Measurements from ENCODE around the gene SRBD1.

DNA sequence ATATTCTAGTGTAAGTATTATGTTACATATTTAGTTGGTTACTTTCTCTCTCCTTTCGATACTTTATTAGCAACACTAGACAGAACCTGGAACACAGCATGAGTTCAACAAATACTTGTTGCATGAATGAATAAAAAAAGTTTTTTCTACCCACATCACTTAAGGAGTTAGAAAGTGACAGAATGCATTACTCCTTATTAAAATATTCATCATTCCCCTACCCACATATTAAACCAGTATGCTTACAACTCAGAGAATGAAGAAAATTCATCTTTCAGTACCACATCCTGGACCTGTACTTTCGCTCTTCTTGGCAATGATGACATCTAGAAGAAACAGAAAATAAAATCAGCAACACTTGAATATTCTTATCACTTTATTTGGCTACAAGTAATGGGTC lies 6.0 kb downstream of the SRBD1 start:
- TF ChIP-seq TCF7 (CRISPR knock-in tag; IDR thresholded peaks at IDR 0.05; ENCODE audit: low read depth), result no peak
- no peak for TF ChIP-seq CTCF (IDR thresholded peaks at IDR 0.05)
- no peak for TF ChIP-seq MXD4 (CRISPR knock-in tag; IDR thresholded peaks at IDR 0.05; ENCODE audit: borderline replicate concordance)
- TF ChIP-seq USF2 (CRISPR knock-in tag; IDR thresholded peaks at IDR 0.05), result no peak
- TF ChIP-seq ZNF263 (CRISPR knock-in tag; IDR thresholded peaks at IDR 0.05; ENCODE audit: low read depth), result no peak
- TF ChIP-seq, protein P1, sequence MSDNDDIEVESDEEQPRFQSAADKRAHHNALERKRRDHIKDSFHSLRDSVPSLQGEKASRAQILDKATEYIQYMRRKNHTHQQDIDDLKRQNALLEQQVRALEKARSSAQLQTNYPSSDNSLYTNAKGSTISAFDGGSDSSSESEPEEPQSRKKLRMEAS (CRISPR knock-in tag; IDR thresholded peaks at IDR 0.05), result no peak
- TF ChIP-seq, protein P2, sequence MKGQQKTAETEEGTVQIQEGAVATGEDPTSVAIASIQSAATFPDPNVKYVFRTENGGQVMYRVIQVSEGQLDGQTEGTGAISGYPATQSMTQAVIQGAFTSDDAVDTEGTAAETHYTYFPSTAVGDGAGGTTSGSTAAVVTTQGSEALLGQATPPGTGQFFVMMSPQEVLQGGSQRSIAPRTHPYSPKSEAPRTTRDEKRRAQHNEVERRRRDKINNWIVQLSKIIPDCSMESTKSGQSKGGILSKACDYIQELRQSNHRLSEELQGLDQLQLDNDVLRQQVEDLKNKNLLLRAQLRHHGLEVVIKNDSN (CRISPR knock-in tag; IDR thresholded peaks at IDR 0.05), result no peak

Data from WTC11 (cell line).